ENCODE data around the gene LIMS2.

The LIMS2 gene

DNA sequence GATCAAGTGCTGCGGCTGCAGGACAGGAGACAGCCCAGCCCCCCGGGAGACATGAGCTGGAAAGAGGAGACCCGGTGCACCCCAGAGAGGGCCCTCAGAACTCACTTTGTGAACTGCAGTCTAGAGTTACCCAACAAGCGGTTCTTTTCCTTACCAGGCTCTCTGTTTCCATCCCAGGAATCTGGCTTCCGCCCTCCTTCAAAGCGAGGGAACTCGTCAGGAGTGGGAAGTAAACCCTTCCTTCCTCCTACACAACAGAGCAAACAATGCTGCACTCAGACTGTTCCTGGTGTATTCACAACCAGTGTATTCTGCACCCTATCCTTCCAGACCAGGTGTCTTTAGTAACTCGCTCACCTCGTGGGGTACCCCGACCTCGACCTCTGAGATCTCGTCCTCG, 34.0 kb upstream of the LIMS2 start:
- H3K79me2 ChIP-seq (ENCODE audit: insufficient read depth, low read length): peaks cover 4% of the 10 kb centered on the region
- no peak overlapping the region for H3K9ac ChIP-seq (ENCODE audit: low read depth, low read length, poor library complexity, severe bottlenecking)
- H3K9me3 ChIP-seq (ENCODE audit: insufficient read depth, low read depth, low read length): no peaks in the 10 kb centered on the region
- no peaks in the 10 kb centered on the region for H3K27me3 ChIP-seq (ENCODE audit: insufficient read depth, low read length, poor library complexity, severe bottlenecking)
- H3K4me1 ChIP-seq (ENCODE audit: insufficient read depth, low read length, poor library complexity, severe bottlenecking): peaks cover 9% of the 10 kb centered on the region
- no peak overlapping the region for H3K4me3 ChIP-seq (ENCODE audit: low read length, poor library complexity, severe bottlenecking)
- H3K4me2 ChIP-seq (ENCODE audit: low read depth, low read length, poor library complexity, severe bottlenecking): no peak overlapping the region
- no peaks in the 10 kb centered on the region for H3K9me2 ChIP-seq (replicated peaks; ENCODE audit: low read depth, low read length)
- no peak for TF ChIP-seq EZH2phosphoT487 (IDR thresholded peaks at IDR 0.05; ENCODE audit: borderline replicate concordance)
- TF ChIP-seq, protein P1, sequence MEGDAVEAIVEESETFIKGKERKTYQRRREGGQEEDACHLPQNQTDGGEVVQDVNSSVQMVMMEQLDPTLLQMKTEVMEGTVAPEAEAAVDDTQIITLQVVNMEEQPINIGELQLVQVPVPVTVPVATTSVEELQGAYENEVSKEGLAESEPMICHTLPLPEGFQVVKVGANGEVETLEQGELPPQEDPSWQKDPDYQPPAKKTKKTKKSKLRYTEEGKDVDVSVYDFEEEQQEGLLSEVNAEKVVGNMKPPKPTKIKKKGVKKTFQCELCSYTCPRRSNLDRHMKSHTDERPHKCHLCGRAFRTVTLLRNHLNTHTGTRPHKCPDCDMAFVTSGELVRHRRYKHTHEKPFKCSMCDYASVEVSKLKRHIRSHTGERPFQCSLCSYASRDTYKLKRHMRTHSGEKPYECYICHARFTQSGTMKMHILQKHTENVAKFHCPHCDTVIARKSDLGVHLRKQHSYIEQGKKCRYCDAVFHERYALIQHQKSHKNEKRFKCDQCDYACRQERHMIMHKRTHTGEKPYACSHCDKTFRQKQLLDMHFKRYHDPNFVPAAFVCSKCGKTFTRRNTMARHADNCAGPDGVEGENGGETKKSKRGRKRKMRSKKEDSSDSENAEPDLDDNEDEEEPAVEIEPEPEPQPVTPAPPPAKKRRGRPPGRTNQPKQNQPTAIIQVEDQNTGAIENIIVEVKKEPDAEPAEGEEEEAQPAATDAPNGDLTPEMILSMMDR (conservative IDR thresholded peaks at IDR 0.05; ENCODE audit: low read length): no peak
- peaks cover 23% of the 10 kb centered on the region; the same call in 1 of the 2 replicates for H3K36me3 ChIP-seq (ENCODE audit: insufficient read depth, low read length)
- no peak overlapping the region for H2AFZ ChIP-seq (ENCODE audit: low read length)
- peaks cover 2% of the 10 kb centered on the region; the same call in 1 of the 2 replicates for H3F3A ChIP-seq (ENCODE audit: low read depth)
- peaks cover 4% of the 10 kb centered on the region for H4K20me1 ChIP-seq (ENCODE audit: insufficient read depth, low read length, poor library complexity, severe bottlenecking)

DNA sequence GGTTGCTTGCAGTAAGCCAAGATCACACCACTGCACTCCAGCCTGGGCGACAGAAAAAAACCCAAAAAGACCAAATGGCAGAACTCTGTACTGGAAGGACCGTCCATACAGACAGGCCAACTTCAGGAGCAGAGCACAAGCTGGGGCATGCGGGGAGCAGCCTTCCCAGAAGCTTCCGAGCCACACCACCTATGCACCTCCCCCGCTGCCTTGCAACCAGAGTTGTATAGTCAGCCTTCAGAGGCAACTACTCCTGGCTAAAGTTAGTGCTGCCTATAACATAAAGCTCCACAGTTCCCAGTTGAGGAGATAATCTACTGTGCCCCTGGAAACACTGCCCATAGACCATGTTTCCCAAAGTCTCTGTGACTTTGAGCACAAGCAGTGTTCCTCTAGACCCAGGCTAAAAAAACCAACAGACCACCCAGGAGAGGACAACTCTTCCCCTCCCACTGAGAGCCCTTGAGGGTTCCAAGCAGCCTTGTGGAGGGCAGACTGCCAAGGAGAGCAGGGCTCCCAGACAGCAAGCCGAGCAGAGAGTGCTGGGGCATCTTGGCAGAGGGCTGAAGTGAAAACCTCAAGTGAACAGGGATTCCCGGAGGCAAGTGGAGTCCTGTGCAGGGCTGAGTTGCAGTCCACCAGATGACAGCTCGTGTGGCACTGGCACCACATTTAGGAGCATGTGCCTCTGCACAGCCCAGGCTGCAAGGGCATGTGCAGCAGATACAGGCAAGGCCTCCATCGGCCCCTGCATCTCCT, 32.7 kb upstream of the LIMS2 start:
- H3K9ac ChIP-seq (ENCODE audit: low read depth, low read length, poor library complexity, severe bottlenecking): no peak overlapping the region
- no peaks in the 10 kb centered on the region for H3K9me3 ChIP-seq (ENCODE audit: insufficient read depth, low read depth, low read length)
- H3K9me2 ChIP-seq (replicated peaks; ENCODE audit: low read depth, low read length): no peaks in the 10 kb centered on the region
- H3K79me2 ChIP-seq (ENCODE audit: insufficient read depth, low read length): peaks cover 17% of the 10 kb centered on the region
- H3K36me3 ChIP-seq (ENCODE audit: insufficient read depth, low read length): peaks cover 23% of the 10 kb centered on the region; the same call in 1 of the 2 replicates
- H3K27me3 ChIP-seq (ENCODE audit: insufficient read depth, low read length, poor library complexity, severe bottlenecking): no peaks in the 10 kb centered on the region
- no peak overlapping the region for H3K4me3 ChIP-seq (ENCODE audit: low read length, poor library complexity, severe bottlenecking)
- peaks cover 21% of the 10 kb centered on the region for H3K4me1 ChIP-seq (ENCODE audit: insufficient read depth, low read length, poor library complexity, severe bottlenecking)
- no peak overlapping the region for H2AFZ ChIP-seq (ENCODE audit: low read length)
- TF ChIP-seq, protein P1 (conservative IDR thresholded peaks at IDR 0.05; ENCODE audit: low read length): no peak
- TF ChIP-seq EZH2phosphoT487 (IDR thresholded peaks at IDR 0.05; ENCODE audit: borderline replicate concordance): no peak
- no peak overlapping the region for H3K4me2 ChIP-seq (ENCODE audit: low read depth, low read length, poor library complexity, severe bottlenecking)
- H3F3A ChIP-seq (ENCODE audit: low read depth): peaks cover 3% of the 10 kb centered on the region; the same call in 1 of the 2 replicates
- peaks cover 17% of the 10 kb centered on the region for H4K20me1 ChIP-seq (ENCODE audit: insufficient read depth, low read length, poor library complexity, severe bottlenecking)

DNA sequence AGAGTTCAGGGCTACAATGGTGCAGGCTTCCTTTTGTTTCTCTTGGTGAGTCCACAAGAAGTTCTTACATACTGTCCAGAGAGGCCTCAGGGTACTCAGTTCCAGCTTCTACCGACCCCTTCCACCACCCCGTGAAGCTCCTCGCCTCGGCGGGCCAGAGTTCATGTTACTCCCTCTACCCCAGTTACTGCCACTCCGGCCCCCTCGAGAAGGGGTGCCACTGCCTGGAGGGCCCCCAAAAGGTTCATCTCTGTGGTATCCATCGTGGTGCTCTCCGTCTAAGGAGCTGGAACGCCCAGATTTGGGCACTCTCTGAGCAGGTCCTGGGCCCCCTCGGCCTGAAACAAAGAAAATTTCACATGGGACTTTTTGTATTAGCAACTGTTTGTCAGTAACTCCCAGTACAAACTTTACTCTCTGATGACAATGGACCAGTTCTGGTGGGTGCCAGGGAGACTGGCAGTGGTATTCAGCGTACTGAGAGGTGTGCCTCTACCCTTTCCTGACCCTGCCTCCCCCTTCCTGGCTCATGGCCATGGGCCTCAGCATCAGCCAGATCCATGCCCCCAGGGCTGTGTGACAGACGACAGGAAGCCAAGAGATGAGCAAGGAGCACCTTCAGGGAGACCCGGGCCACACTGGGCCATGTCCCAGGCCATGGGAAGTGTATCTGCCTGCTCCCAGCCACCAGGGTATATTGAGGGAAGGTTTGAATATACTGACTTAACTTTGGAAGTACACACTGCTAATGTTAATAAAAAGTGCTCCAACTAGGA, 31.1 kb upstream of the LIMS2 start:
- Histone ChIP-seq H3K79me2 (ENCODE audit: insufficient read depth, low read length) (peaks cover 26% of the 10 kb centered on the region), H3F3A (ENCODE audit: low read depth) (peaks cover 3% of the 10 kb centered on the region; the same call in 1 of the 2 replicates), H3K9ac (ENCODE audit: low read depth, low read length, poor library complexity, severe bottlenecking) (no peak overlapping the region), H3K9me3 (ENCODE audit: insufficient read depth, low read depth, low read length) (no peaks in the 10 kb centered on the region), H3K4me1 (ENCODE audit: insufficient read depth, low read length, poor library complexity, severe bottlenecking) (peaks cover 25% of the 10 kb centered on the region), H3K4me2 (ENCODE audit: low read depth, low read length, poor library complexity, severe bottlenecking) (no peak overlapping the region), H3K9me2 (replicated peaks; ENCODE audit: low read depth, low read length) (no peaks in the 10 kb centered on the region), H3K36me3 (ENCODE audit: insufficient read depth, low read length) (peaks cover 23% of the 10 kb centered on the region; the same call in 1 of the 2 replicates), H3K27me3 (ENCODE audit: insufficient read depth, low read length, poor library complexity, severe bottlenecking) (no peaks in the 10 kb centered on the region), H3K4me3 (ENCODE audit: low read length, poor library complexity, severe bottlenecking) (no peak overlapping the region), H4K20me1 (ENCODE audit: insufficient read depth, low read length, poor library complexity, severe bottlenecking) (peaks cover 26% of the 10 kb centered on the region), H2AFZ (ENCODE audit: low read length) (no peak overlapping the region)
- no peak for TF ChIP-seq EZH2phosphoT487 (IDR thresholded peaks at IDR 0.05; ENCODE audit: borderline replicate concordance)
- TF ChIP-seq, protein P1 (conservative IDR thresholded peaks at IDR 0.05; ENCODE audit: low read length): no peak

Measured in Loucy (cell line).